Endothelial cell of umbilical vein (primary cell): Measurements from ENCODE around the gene FGF2. TPM values are rescaled to one million over a fixed set of nuclear protein-coding genes. Genes with fewer than 3 reads are reported as not detected.

Experiments used
- BruUV-seq: library from RNA; stranded (reverse); fragments of 400-500 nt; replicated peaks from 2 replicates; lab custom pipeline; 2021; lab: Mats Ljungman, UMichigan
- CTCF ChIA-PET: fragments of 300-600, 350-600 bp; sonication (Branson Sonifier 250); formaldehyde crosslinking; loops from one replicate; lab custom pipeline; 2021; ENCODE audit warnings: antibody characterized with exemption, inconsistent platforms; lab: Charles Lee
- POLR2A ChIA-PET: fragments of 300-600, 350-600 bp; sonication (Branson Sonifier 250); formaldehyde crosslinking; loops from one replicate; lab custom pipeline; 2021; ENCODE audit warnings: antibody characterized with exemption, inconsistent platforms; lab: Charles Lee
- DNase-seq: peaks from one replicate; pipeline ENCODE4 v3.0.0-alpha.2; 2011; ENCODE audit warnings: low read depth, low spot score
- FAIRE-seq: peaks from 2 replicates; lab custom pipeline; 2011; peaks lifted over from hg19 to GRCh38; lab: Jason Lieb, UNC
- H2AFZ ChIP-seq: 2 replicates; pipeline ENCODE4 v1.6.0; 2012; ENCODE audit warnings: low read depth, low read length, control low read depth, inconsistent platforms
- H3K27ac ChIP-seq: 2 replicates; pipeline ENCODE4 v1.5.1; 2011; ENCODE audit warnings: low read depth, mild to moderate bottlenecking, control low read depth, low read length, moderate library complexity; ENCODE audit not compliant: insufficient read depth
- H3K27me3 ChIP-seq, 2 experiments: 2 replicates each; pipeline versions ENCODE4 v1.6.0 to v1.6.1; 2011; ENCODE audit warnings: low read length in 2 of 2, mixed read lengths in 1 of 2; ENCODE audit not compliant: control insufficient read depth in 2 of 2, insufficient read depth in 2 of 2
- H3K36me3 ChIP-seq, 2 experiments: 2 replicates in 1 of 2; 3 replicates in 1 of 2; pipeline ENCODE4 v1.5.1; 2011; ENCODE audit warnings: low read length in 2 of 2, mild to moderate bottlenecking in 1 of 2, moderate library complexity in 1 of 2; ENCODE audit not compliant: control insufficient read depth in 2 of 2, insufficient read depth in 2 of 2; ENCODE audit errors: extremely low read depth in 1 of 2
- H3K4me1 ChIP-seq: 3 replicates; pipeline ENCODE4 v1.5.1; 2011; ENCODE audit warnings: mild to moderate bottlenecking, low read length; ENCODE audit not compliant: control insufficient read depth, insufficient read depth; ENCODE audit errors: extremely low read depth
- H3K4me2 ChIP-seq: 2 replicates; pipeline ENCODE4 v1.6.1; 2011; ENCODE audit warnings: low read length, control low read depth, mixed read lengths; ENCODE audit not compliant: insufficient read depth
- H3K4me3 ChIP-seq, 3 experiments: fragments of 200-600 bp in 1 of 3; sonication (generic), shearing (Covaris generic) in 1 of 3; replicated peaks in 1 of 3; 2 replicates each; pipeline ENCODE4 v1.5.1; 2011 to 2016; ENCODE audit warnings: control low read depth in 3 of 3, low read length in 3 of 3, mild to moderate bottlenecking in 2 of 3, inconsistent platforms in 1 of 3, low read depth in 1 of 3, moderate library complexity in 1 of 3; ENCODE audit not compliant: insufficient read depth in 1 of 3
- H3K79me2 ChIP-seq: 2 replicates; pipeline ENCODE4 v1.6.0; 2012; ENCODE audit warnings: low read length, inconsistent platforms; ENCODE audit not compliant: control insufficient read depth, insufficient read depth
- H3K9ac ChIP-seq: replicated peaks from 2 replicates; pipeline ENCODE3; 2011; ENCODE audit warnings: low read length, control low read depth; ENCODE audit not compliant: insufficient read depth; ENCODE audit errors: extremely low read depth
- H3K9me1 ChIP-seq: replicated peaks from 3 replicates; pipeline ENCODE4 v1.6.0; 2011; ENCODE audit warnings: mild to moderate bottlenecking, low read length; ENCODE audit not compliant: control insufficient read depth, insufficient read depth; ENCODE audit errors: extremely low read depth
- H3K9me3 ChIP-seq: replicated peaks from 2 replicates; pipeline ENCODE4 v1.5.1; 2012; ENCODE audit warnings: low read length, inconsistent platforms; ENCODE audit not compliant: control insufficient read depth, insufficient read depth
- H4K20me1 ChIP-seq: replicated peaks from 2 replicates; pipeline ENCODE3; 2011; ENCODE audit warnings: mild to moderate bottlenecking, low read length; ENCODE audit not compliant: control insufficient read depth, insufficient read depth; ENCODE audit errors: extremely low read depth
- EZH2 ChIP-seq: IDR thresholded peaks from 2 replicates; pipeline ENCODE4 v1.6.1; 2012; ENCODE audit warnings: borderline replicate concordance, low read depth, mild to moderate bottlenecking, moderate library complexity, low read length, inconsistent platforms; ENCODE audit not compliant: severe bottlenecking
- JUN ChIP-seq: IDR thresholded peaks from 2 replicates; pipeline ENCODE4 v1.6.1; 2011; ENCODE audit warnings: borderline replicate concordance, low read depth; ENCODE audit not compliant: insufficient read length, insufficient read depth
- MYC ChIP-seq: IDR thresholded peaks from one replicate; pipeline ENCODE4 v1.6.1; 2011; ENCODE audit warnings: mild to moderate bottlenecking, low read depth, low read length
- POLR2A ChIP-seq: IDR thresholded peaks from 2 replicates; pipeline ENCODE4 v1.6.1; 2012; ENCODE audit warnings: low read depth, mild to moderate bottlenecking, control low read depth, low read length
- POLR2AphosphoS5 ChIP-seq: IDR thresholded peaks from 2 replicates; pipeline ENCODE4 v1.6.1; 2012; ENCODE audit warnings: low read depth, mild to moderate bottlenecking, control low read depth, low read length, moderate library complexity; ENCODE audit not compliant: insufficient read depth
- dilution Hi-C: fragments of 300-500 bp; cut with MboI; formaldehyde crosslinking; loops from one replicate; pipeline ENCODE4 v1.15.0; 2019; ENCODE audit warnings: low sequenced_read_pairs; ENCODE audit not compliant: extremely low pct_ligation_motif_present
- intact Hi-C: fragments of 100-400 bp; cut with micrococcal nuclease; formaldehyde crosslinking; loops from one replicate; pipeline ENCODE4 v1.10.0; 2022
- polyA plus RNA-seq, 4 experiments: library from polyadenylated mRNA; depleted of rRNA in 3 of 4; stranded (reverse) in 3 of 4; unstranded in 1 of 4; fragments of >200 nt; gene quantifications; 2 replicates each; pipeline versions ENCODE4 v1.2.1 to v1.2.3, GENCODE V29; 2011 to 2012; ENCODE audit warnings: missing spikeins in 1 of 4
- total RNA-seq: library from RNA; stranded (reverse); gene quantifications from 2 replicates; pipeline ENCODE4 v1.2.3, GENCODE V29; 2021
- TF ChIP-seq, protein P1 (sequence below), 2 donors: IDR thresholded peaks; 1 replicate in 1 of 2; 2 replicates in 1 of 2; pipeline ENCODE4 v1.5.1; 2011; ENCODE audit warnings: low read length in 2 of 2, mild to moderate bottlenecking in 2 of 2, moderate library complexity in 2 of 2, control low read depth in 1 of 2, inconsistent platforms in 1 of 2, low read depth in 1 of 2; ENCODE audit not compliant: insufficient read depth in 1 of 2; ENCODE audit errors: extremely low read depth in 1 of 2
- TF ChIP-seq, protein P2 (sequence below): IDR thresholded peaks from 2 replicates; pipeline ENCODE4 v1.6.1; 2011; ENCODE audit not compliant: insufficient read depth, insufficient read length

The FGF2 gene
- total and polyA plus RNA-seq, 2 donors (not counting 3 experiments of a cell fraction or from before 2014, with no cell fraction given) = 4.6 to 23.9 TPM

DNA sequence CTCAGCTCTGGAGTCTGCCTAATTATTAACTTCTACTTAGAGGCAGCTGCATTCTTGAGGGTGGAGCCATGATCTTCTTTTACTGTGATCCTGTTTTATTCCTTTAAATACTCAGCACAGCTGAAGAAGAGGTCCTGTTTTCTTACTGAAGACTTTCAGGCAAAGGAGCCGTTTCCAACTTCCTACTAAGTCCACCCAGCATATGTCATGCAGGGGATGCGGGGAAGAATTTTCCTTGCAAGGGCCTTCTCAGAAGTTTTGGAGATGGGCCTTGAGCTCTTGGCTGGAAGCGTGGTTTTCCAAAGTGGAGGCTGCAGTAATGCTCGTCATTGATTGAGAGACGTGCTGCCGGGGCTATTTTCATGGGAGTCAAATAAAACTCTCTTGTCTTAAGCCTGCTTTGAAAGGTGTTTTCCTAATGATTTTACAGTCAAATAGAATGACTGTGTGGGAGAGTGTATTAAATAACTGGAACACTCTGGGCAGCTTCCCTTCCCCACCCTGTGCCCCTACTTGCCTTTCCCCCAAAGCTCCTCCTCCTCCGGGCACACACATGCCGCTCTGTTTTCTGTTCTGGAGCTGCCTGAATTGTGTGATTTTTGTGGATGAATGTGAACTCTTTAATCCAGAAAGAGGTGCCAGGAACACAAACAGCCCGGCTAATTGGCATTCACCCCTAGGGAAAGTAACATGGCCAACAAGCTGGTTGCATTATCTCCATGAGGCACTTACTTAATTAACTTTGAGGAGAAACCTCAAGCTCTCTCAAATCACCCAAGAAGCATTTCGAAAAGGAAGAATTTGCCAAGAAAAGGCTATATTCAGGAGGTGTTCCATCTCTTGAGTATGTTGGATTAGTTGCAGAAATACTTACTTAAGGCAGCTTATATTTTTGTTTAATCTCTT, 28.1 kb downstream of the FGF2 start:
- intact Hi-C loops = loop anchor here (2.0 kb wide), 1 partner anchor 18 kb away; no protein-coding TSS in a partner anchor
- Histone ChIP-seq H3K27ac (no peak overlapping the region), H3K79me2 (no peaks in the 10 kb centered on the region)

More for the DNA sequence above, 28.1 kb downstream of the FGF2 start:
- Histone ChIP-seq H3K4me1 (peaks cover 7% of the 10 kb centered on the region), H3K9me1 (no peaks in the 10 kb centered on the region), H3K9me3 (no peaks in the 10 kb centered on the region), H2AFZ (peak overlapping the region; percentile 35), H3K36me3 (no peaks in the 10 kb centered on the region), H4K20me1 (no peaks in the 10 kb centered on the region), H3K27me3 (no peaks in the 10 kb centered on the region), H3K9ac (no peak overlapping the region), H3K4me3 (no peak overlapping the region), H3K4me2 (peak overlapping the region; percentile 22)
- dilution Hi-C loops = no loop called here
- ChIA-PET CTCF (interaction anchor here (0.9 to 2.5 kb wide), 8 partner anchors 8 to 97 kb away, joined by 3 to 12 read pairs (median 4); no protein-coding TSS in a partner anchor), POLR2A (no interaction called here)
- DNase-seq = no peak
- TF ChIP-seq MYC (no peak), POLR2A (no peak), JUN (no peak), EZH2 (no peak), POLR2AphosphoS5 (no peak)
- TF ChIP-seq, protein P1, sequence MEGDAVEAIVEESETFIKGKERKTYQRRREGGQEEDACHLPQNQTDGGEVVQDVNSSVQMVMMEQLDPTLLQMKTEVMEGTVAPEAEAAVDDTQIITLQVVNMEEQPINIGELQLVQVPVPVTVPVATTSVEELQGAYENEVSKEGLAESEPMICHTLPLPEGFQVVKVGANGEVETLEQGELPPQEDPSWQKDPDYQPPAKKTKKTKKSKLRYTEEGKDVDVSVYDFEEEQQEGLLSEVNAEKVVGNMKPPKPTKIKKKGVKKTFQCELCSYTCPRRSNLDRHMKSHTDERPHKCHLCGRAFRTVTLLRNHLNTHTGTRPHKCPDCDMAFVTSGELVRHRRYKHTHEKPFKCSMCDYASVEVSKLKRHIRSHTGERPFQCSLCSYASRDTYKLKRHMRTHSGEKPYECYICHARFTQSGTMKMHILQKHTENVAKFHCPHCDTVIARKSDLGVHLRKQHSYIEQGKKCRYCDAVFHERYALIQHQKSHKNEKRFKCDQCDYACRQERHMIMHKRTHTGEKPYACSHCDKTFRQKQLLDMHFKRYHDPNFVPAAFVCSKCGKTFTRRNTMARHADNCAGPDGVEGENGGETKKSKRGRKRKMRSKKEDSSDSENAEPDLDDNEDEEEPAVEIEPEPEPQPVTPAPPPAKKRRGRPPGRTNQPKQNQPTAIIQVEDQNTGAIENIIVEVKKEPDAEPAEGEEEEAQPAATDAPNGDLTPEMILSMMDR (IDR thresholded peaks at IDR 0.05; ENCODE audit: extremely low read depth in 1 of 2, insufficient read depth in 1 of 2, low read depth in 1 of 2, low read length in 2 of 2) = no peak
- TF ChIP-seq, protein P2, sequence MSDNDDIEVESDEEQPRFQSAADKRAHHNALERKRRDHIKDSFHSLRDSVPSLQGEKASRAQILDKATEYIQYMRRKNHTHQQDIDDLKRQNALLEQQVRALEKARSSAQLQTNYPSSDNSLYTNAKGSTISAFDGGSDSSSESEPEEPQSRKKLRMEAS = no peak
- BruUV-seq = no TSS peak
- no peak for FAIRE-seq
